Natural killer cell (primary cell): ENCODE data around the gene DCDC1. TPM values are rescaled to one million over a fixed set of nuclear protein-coding genes. Genes with fewer than 3 reads are reported as not detected.

Experiments used
- ATAC-seq, 3 donors: fragments of 150-1000 bp in 2 of 3; fragments of 200-7000 bp in 1 of 3; cut with Tn5 transposase; 1 replicate in 1 of 3; 2 replicates in 2 of 3; pipeline ENCODE4 v1.10.0; 2021; ENCODE audit warnings: mild to moderate bottlenecking in 2 of 3, moderate library complexity in 2 of 3
- DNase-seq, 2 donors: peaks; one replicate each; pipeline versions ENCODE4 v3.0.0 to v3.0.0-alpha.2; 2013 to 2021; ENCODE audit warnings: mixed read lengths in 1 of 2
- H3K27ac ChIP-seq: one replicate; pipeline ENCODE4 v1.5.1; 2013; ENCODE audit warnings: mild to moderate bottlenecking, low read length
- H3K27me3 ChIP-seq: one replicate; pipeline ENCODE4 v1.6.1; 2013; ENCODE audit warnings: low read length; ENCODE audit not compliant: control insufficient read depth, insufficient read depth
- H3K36me3 ChIP-seq: one replicate; pipeline ENCODE4 v1.6.1; 2013; ENCODE audit warnings: low read length; ENCODE audit not compliant: control insufficient read depth, insufficient read depth
- H3K4me1 ChIP-seq: one replicate; pipeline ENCODE4 v1.6.1; 2013; ENCODE audit warnings: low read length; ENCODE audit not compliant: control insufficient read depth, insufficient read depth
- H3K4me3 ChIP-seq: one replicate; pipeline ENCODE4 v1.5.1; 2013; ENCODE audit warnings: low read length
- H3K9me3 ChIP-seq: one replicate; pipeline ENCODE4 v1.6.1; 2013; ENCODE audit warnings: low read length; ENCODE audit not compliant: control insufficient read depth, insufficient read depth
- H3K27ac Mint-ChIP-seq, 2 donors: one replicate each; pipeline ENCODE4 v1.8.0; 2022; ENCODE audit warnings: mild to moderate bottlenecking in 2 of 2, mixed read lengths in 2 of 2, moderate library complexity in 1 of 2
- H3K27me3 Mint-ChIP-seq, 2 donors: one replicate each; pipeline ENCODE4 v1.8.0; 2022; ENCODE audit warnings: low read depth in 2 of 2, mixed read lengths in 2 of 2
- H3K36me3 Mint-ChIP-seq: one replicate; pipeline ENCODE4 v1.8.0; 2022; ENCODE audit warnings: mixed read lengths
- H3K4me1 Mint-ChIP-seq, 2 donors: one replicate each; pipeline ENCODE4 v1.8.0; 2022; ENCODE audit warnings: mixed read lengths in 2 of 2
- H3K4me3 Mint-ChIP-seq: one replicate; pipeline ENCODE4 v1.8.0; 2022; ENCODE audit warnings: mild to moderate bottlenecking, moderate library complexity, mixed read lengths
- H3K9me3 Mint-ChIP-seq, 2 donors: one replicate each; pipeline ENCODE4 v1.8.0; 2022; ENCODE audit warnings: mixed read lengths in 2 of 2
- WGBS: methylation state at CpG from one replicate; pipeline ENCODE4 v1.1.7; 2013; ENCODE audit warnings: missing lambda C conversion rate; ENCODE audit not compliant: insufficient coverage; 5-methylcytosine and 5-hydroxymethylcytosine counted together
- intact Hi-C: fragments of 100-400 bp; cut with micrococcal nuclease; formaldehyde crosslinking; loops from one replicate; pipeline ENCODE4 v1.14.2; 2022
- total RNA-seq, 4 donors: library from RNA; stranded (reverse); fragments of 120-200 nt in 1 of 4; gene quantifications; one replicate each; pipeline versions ENCODE4 v1.2.3 to v1.2.4, GENCODE V29; 2013 to 2022
- TF ChIP-seq, protein P1 (sequence below): fragments of 200-600 bp; IDR thresholded peaks from one replicate; pipeline ENCODE4 v1.8.0; 2022; ENCODE audit warnings: antibody characterized with exemption

Gene DCDC1
- total RNA-seq, 3 donors from 2014 or later (not counting 1 experiment from before 2014, with no cell fraction given) = not detected

DNA sequence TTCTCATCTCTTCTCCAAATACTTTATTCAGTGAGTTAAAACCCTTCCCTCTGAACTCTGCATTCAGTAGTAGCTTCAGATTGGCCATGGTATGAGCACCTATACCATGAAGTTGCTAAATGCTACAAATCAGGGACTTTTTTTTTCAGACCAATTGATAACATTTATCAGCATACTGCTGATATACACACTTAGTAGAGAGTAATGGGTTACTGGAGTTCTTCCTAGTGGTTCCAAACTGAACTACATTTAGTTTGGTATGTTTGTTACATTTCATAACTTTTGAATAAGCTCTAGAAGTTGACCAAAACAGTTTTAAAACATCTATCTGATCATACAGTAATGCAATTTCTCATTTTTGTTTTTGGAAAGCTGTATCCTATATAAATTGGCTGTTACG, 104.7 kb downstream of the DCDC1 start:
- Mint-ChIP-seq H3K4me1 (no peaks in the 10 kb centered on the region), H3K9me3 (peaks cover 0 to 2% of the 10 kb centered on the region in 2 donors), H3K27ac (no peak overlapping the region), H3K4me3 (no peak overlapping the region), H3K36me3 (no peaks in the 10 kb centered on the region), H3K27me3 (no peaks in the 10 kb centered on the region)
- Histone ChIP-seq H3K36me3 (no peaks in the 10 kb centered on the region), H3K4me1 (no peaks in the 10 kb centered on the region), H3K27me3 (no peaks in the 10 kb centered on the region), H3K27ac (no peak overlapping the region), H3K4me3 (no peak overlapping the region), H3K9me3 (no peaks in the 10 kb centered on the region)
- DNase-seq (no peak), ATAC-seq (no peak)
- WGBS = no CpG with 5 or more reads among the region's 1 CpG
- intact Hi-C loops = no loop called here
- TF ChIP-seq, protein P1, sequence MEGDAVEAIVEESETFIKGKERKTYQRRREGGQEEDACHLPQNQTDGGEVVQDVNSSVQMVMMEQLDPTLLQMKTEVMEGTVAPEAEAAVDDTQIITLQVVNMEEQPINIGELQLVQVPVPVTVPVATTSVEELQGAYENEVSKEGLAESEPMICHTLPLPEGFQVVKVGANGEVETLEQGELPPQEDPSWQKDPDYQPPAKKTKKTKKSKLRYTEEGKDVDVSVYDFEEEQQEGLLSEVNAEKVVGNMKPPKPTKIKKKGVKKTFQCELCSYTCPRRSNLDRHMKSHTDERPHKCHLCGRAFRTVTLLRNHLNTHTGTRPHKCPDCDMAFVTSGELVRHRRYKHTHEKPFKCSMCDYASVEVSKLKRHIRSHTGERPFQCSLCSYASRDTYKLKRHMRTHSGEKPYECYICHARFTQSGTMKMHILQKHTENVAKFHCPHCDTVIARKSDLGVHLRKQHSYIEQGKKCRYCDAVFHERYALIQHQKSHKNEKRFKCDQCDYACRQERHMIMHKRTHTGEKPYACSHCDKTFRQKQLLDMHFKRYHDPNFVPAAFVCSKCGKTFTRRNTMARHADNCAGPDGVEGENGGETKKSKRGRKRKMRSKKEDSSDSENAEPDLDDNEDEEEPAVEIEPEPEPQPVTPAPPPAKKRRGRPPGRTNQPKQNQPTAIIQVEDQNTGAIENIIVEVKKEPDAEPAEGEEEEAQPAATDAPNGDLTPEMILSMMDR = no peak

GRCh38 chr11:31262761-31263160, 106.8 kb downstream of the DCDC1 start:
- intact Hi-C loops = no loop called here
- Histone ChIP-seq H3K4me3 (no peak overlapping the region), H3K9me3 (no peaks in the 10 kb centered on the region), H3K4me1 (no peaks in the 10 kb centered on the region), H3K27me3 (no peaks in the 10 kb centered on the region), H3K27ac (no peak overlapping the region), H3K36me3 (no peaks in the 10 kb centered on the region)
- Mint-ChIP-seq H3K36me3 (no peaks in the 10 kb centered on the region), H3K4me1 (no peaks in the 10 kb centered on the region), H3K27ac (no peak overlapping the region), H3K4me3 (no peak overlapping the region), H3K9me3 (peaks cover 0 to 2% of the 10 kb centered on the region in 2 donors), H3K27me3 (no peaks in the 10 kb centered on the region)
- TF ChIP-seq, protein P1 = no peak
- 85% methylated on average over 4 of the region's 5 CpGs for WGBS
- ATAC-seq (no peak), DNase-seq (no peak)

GRCh38 chr11:31259797-31260196, 109.7 kb downstream of the DCDC1 start:
- Histone ChIP-seq H3K36me3 (no peaks in the 10 kb centered on the region), H3K9me3 (no peaks in the 10 kb centered on the region), H3K4me3 (no peak overlapping the region), H3K27ac (no peak overlapping the region), H3K4me1 (no peaks in the 10 kb centered on the region), H3K27me3 (no peaks in the 10 kb centered on the region)
- H3K4me1 Mint-ChIP-seq = no peaks in the 10 kb centered on the region
- WGBS = 93% methylated on average over 1 of the region's 1 CpG
- H3K4me3 Mint-ChIP-seq = no peak overlapping the region
- peaks cover 0 to 2% of the 10 kb centered on the region in 2 donors for H3K9me3 Mint-ChIP-seq
- intact Hi-C loops = no loop called here
- TF ChIP-seq, protein P1 = no peak
- H3K27ac Mint-ChIP-seq = no peak overlapping the region
- no peak for ATAC-seq
- H3K27me3 Mint-ChIP-seq = no peaks in the 10 kb centered on the region
- DNase-seq = no peak
- H3K36me3 Mint-ChIP-seq = no peaks in the 10 kb centered on the region

GRCh38 chr11:31254415-31254814, 115.1 kb downstream of the DCDC1 start:
- H3K27ac ChIP-seq = no peak overlapping the region
- no peak overlapping the region for H3K4me3 ChIP-seq
- no peaks in the 10 kb centered on the region for H3K36me3 ChIP-seq
- H3K4me1 ChIP-seq = no peaks in the 10 kb centered on the region
- Mint-ChIP-seq H3K27me3 (peaks cover 0 to 3% of the 10 kb centered on the region in 2 donors), H3K9me3 (peaks cover 0 to 5% of the 10 kb centered on the region in 2 donors), H3K27ac (no peak overlapping the region), H3K4me1 (no peaks in the 10 kb centered on the region), H3K36me3 (no peaks in the 10 kb centered on the region), H3K4me3 (no peak overlapping the region)
- DNase-seq (no peak), ATAC-seq (no peak)
- no peaks in the 10 kb centered on the region for H3K9me3 ChIP-seq
- intact Hi-C loops = no loop called here
- H3K27me3 ChIP-seq = no peaks in the 10 kb centered on the region
- TF ChIP-seq, protein P1 = no peak
